Cardiac muscle cell (in vitro differentiated cells and primary cell): ENCODE data around the gene HHAT. TPM values are rescaled to one million over a fixed set of nuclear protein-coding genes. Genes with fewer than 3 reads are reported as not detected.

Experiments used
- DNase-seq, 2 donors: peaks; one replicate each; pipeline versions ENCODE4 v3.0.0 to v3.0.0-alpha.2; 2010 to 2017; ENCODE audit warnings: low read depth in 1 of 2, low spot score in 1 of 2
- H3K27ac ChIP-seq: fragments of 200-600 bp; sonication (generic); 2 replicates; pipeline ENCODE4 v1.5.1; 2016
- H3K27me3 ChIP-seq: fragments of 200-600 bp; sonication (generic); 2 replicates; pipeline ENCODE4 v1.6.0; 2016; ENCODE audit warnings: control low read depth
- H3K36me3 ChIP-seq: fragments of 200-600 bp; sonication (generic); 2 replicates; pipeline ENCODE4 v1.5.1; 2016; ENCODE audit warnings: control low read depth
- H3K4me1 ChIP-seq: fragments of 200-600 bp; sonication (generic); 2 replicates; pipeline ENCODE4 v1.8.1; 2017; ENCODE audit warnings: low read depth, mild to moderate bottlenecking, mixed run types
- H3K4me3 ChIP-seq: fragments of 200-600 bp; sonication (generic); 2 replicates; pipeline ENCODE4 v1.5.1; 2016; ENCODE audit warnings: mild to moderate bottlenecking
- H3K9me3 ChIP-seq: fragments of 200-600 bp; sonication (generic); 2 replicates; pipeline ENCODE4 v1.5.1; 2017; ENCODE audit warnings: low read depth, mild to moderate bottlenecking, control low read depth
- polyA plus RNA-seq: library from polyadenylated mRNA; unstranded; fragments of >200 nt; fragmentation: Nextera tagmentation; extraction: Ambion mirVana; gene quantifications from 2 replicates; pipeline ENCODE4 v1.2.1, GENCODE V29; 2016
- total RNA-seq: library from RNA; depleted of rRNA; stranded (reverse); fragments of >200 nt; gene quantifications from 2 replicates; pipeline ENCODE4 v1.2.3, GENCODE V29; 2016
- TF ChIP-seq, protein P1 (sequence below): IDR thresholded peaks from 2 replicates; pipeline ENCODE4 v1.5.1; 2012; ENCODE audit warnings: low read depth, mild to moderate bottlenecking, low read length

Gene HHAT
- total and polyA plus RNA-seq, 2 experiments from 2014 or later, result 3.6 to 8.4 TPM

DNA sequence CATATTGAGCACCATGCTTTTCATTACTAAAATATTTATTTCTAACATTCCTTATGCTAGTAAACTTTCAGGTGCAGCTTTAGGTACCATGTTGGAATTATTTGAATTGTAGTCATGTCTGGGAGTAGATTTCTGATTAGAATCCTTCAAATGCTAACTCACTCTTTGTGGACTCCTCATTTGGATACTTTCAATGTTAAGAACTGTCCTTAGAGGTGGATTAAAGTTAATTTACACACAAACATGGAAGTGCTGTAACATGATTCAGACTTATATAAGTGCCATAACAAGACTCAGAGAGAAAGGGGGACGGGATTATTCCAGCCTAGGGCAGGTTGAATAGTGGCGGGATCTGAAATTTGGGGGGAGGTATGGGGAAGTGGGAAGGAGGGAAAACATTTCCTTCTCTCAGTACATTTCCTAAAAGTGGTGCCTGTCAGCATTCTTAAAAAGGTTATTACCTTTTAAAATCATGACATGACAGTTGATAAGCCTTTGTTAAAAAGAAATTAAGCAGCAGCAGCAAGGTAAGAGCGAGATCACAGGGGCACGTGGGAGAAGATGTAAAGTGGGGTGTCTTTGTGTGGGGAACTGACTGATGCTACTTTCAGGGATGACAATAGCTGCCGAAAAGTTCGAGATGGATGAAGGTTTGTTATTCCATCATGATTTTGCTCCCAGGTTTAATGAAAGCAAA, 44.4 kb downstream of the HHAT start:
- no peaks in the 10 kb centered on the region for H3K4me1 ChIP-seq
- H3K27ac ChIP-seq, result no peak overlapping the region
- no peaks in the 10 kb centered on the region for H3K36me3 ChIP-seq
- no peaks in the 10 kb centered on the region for H3K9me3 ChIP-seq
- no peak overlapping the region for H3K4me3 ChIP-seq
- H3K27me3 ChIP-seq, result no peaks in the 10 kb centered on the region
- TF ChIP-seq, protein P1, sequence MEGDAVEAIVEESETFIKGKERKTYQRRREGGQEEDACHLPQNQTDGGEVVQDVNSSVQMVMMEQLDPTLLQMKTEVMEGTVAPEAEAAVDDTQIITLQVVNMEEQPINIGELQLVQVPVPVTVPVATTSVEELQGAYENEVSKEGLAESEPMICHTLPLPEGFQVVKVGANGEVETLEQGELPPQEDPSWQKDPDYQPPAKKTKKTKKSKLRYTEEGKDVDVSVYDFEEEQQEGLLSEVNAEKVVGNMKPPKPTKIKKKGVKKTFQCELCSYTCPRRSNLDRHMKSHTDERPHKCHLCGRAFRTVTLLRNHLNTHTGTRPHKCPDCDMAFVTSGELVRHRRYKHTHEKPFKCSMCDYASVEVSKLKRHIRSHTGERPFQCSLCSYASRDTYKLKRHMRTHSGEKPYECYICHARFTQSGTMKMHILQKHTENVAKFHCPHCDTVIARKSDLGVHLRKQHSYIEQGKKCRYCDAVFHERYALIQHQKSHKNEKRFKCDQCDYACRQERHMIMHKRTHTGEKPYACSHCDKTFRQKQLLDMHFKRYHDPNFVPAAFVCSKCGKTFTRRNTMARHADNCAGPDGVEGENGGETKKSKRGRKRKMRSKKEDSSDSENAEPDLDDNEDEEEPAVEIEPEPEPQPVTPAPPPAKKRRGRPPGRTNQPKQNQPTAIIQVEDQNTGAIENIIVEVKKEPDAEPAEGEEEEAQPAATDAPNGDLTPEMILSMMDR, result no peak
- DNase-seq, result no peak

DNA sequence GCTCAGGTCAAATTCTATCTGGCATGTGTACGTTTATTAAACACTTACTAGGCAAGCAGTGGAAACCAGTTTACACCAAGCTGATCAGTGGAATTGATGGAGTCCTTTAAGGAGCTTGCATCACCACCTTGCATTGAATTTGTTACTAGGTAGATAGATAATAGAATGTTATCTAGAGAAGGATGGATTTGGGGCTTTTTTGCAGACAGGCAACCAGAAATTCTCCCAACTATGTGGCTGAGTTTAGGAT, 44.9 kb downstream of the HHAT start:
- TF ChIP-seq, protein P1, result no peak
- Histone ChIP-seq H3K27ac (no peak overlapping the region), H3K9me3 (no peaks in the 10 kb centered on the region), H3K4me3 (no peak overlapping the region), H3K4me1 (no peaks in the 10 kb centered on the region), H3K27me3 (no peaks in the 10 kb centered on the region), H3K36me3 (no peaks in the 10 kb centered on the region)
- DNase-seq, result no peak

DNA sequence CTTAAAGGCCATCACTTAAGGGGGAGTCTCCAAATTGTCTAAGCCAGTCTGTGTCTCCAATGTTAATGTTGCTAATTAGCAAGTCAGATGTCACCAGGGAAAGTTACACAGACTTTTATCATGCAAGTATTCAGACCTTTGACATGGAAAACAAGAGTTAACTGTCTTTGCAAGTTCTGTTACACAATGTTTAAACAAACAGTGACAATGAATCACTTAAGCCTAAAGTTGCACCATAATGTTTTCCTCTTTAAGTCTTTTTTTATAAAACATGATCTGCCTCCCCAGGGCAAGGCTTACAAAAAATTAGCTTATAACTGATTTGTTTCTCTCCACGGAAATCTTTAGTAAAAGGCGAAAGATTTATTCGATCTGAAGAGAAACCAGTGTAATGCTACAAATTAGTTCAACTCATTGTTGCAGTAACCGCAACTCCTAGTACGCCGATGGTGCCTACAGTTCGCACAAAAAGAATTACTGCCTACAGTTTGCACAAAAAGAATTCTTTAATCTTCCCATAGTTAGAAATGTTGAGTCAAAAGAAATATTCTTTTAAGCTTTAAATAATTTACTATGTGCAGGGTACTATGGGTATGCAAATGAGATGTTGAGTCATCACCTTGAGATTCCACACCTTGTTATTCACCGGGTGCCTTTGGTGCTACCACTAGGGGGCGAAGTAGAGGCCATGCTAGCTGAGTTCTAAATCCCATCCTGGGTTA, 45.3 kb downstream of the HHAT start:
- Histone ChIP-seq H3K27ac (peak overlapping the region; percentile 79), H3K4me1 (no peaks in the 10 kb centered on the region), H3K27me3 (no peaks in the 10 kb centered on the region), H3K9me3 (no peaks in the 10 kb centered on the region), H3K4me3 (no peak overlapping the region), H3K36me3 (no peaks in the 10 kb centered on the region)
- TF ChIP-seq, protein P1, result peak; percentile 97
- peak; percentile 66 to 91 for DNase-seq

DNA sequence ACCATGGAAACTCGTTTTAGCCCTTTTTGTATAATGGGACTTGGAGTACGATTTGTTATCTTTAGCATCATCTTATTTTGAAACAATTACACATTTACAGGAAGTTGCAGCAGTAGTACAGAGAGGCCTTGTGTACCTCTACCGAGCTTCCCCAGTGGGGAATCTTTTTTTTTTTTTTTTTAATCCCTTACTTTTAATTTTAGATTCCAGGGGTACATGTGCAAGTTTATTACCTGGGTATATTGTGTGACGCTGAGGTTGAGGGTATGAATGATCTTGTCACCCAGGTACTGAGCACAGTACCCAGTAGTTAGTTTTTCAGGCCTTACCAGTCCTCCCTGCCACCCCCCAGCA, 45.9 kb downstream of the HHAT start:
- H3K27me3 ChIP-seq, result no peaks in the 10 kb centered on the region
- no peak overlapping the region for H3K27ac ChIP-seq
- no peak overlapping the region for H3K4me3 ChIP-seq
- TF ChIP-seq, protein P1, result no peak
- no peak for DNase-seq
- H3K36me3 ChIP-seq, result no peaks in the 10 kb centered on the region
- no peaks in the 10 kb centered on the region for H3K4me1 ChIP-seq
- H3K9me3 ChIP-seq, result no peaks in the 10 kb centered on the region

DNA sequence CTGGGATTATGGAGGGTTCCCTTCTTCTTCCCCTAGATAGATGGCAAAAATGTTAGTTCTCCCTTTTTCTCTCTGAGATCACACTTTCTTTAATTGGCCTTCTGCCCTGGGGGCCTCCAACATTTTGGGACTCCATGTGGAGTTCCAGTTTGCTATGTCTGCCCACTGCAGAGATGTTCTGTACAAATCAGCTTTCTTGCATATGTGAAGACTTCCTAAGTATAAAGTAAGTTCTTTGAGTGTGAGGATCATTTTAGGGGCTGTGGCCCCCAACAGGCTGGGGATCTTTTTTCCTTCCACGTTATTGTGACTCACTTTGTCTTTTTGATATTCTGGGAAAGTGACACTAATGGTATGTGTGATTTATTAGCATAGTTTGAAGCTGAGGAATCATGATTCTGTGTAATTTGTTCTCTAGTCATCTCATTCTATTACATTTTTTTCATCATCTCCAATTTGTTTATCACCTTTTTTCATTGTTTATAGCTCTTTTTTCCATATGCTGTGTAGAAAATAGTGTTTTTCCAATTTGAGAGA, 48.2 kb downstream of the HHAT start:
- H3K9me3 ChIP-seq, result no peaks in the 10 kb centered on the region
- no peaks in the 10 kb centered on the region for H3K4me1 ChIP-seq
- TF ChIP-seq, protein P1, result no peak
- H3K27ac ChIP-seq, result no peak overlapping the region
- H3K36me3 ChIP-seq, result no peaks in the 10 kb centered on the region
- H3K4me3 ChIP-seq, result no peak overlapping the region
- H3K27me3 ChIP-seq, result no peaks in the 10 kb centered on the region
- no peak for DNase-seq
